KMS-11 (cell line): ENCODE results near the gene UTP25.
"Not testable (repeated sequence)": the region's sequence is repeated elsewhere in the genome, so short reads cannot be mapped to it uniquely, and the experiment has no call there.

Experiments used
- H2AFZ ChIP-seq: fragments of 200-600 bp; sonication (generic); 2 replicates; pipeline ENCODE4 v1.6.1; 2016; ENCODE audit warnings: antibody characterized with exemption, mixed run types, low read depth
- H3K27ac ChIP-seq: fragments of 200-600 bp; sonication (generic); 2 replicates; pipeline ENCODE4 v1.6.1; 2016; ENCODE audit warnings: mild to moderate bottlenecking, mixed run types
- H3K27me3 ChIP-seq: fragments of 200-600 bp; sonication (generic); 2 replicates; pipeline ENCODE4 v1.6.1; 2017; ENCODE audit warnings: mild to moderate bottlenecking, low read depth, mixed run types, moderate library complexity; ENCODE audit not compliant: insufficient read depth
- H3K36me3 ChIP-seq: fragments of 200-600 bp; sonication (generic); 2 replicates; pipeline ENCODE4 v1.6.1; 2017; ENCODE audit warnings: mild to moderate bottlenecking, mixed run types; ENCODE audit not compliant: insufficient read depth
- H3K4me1 ChIP-seq: fragments of 200-600 bp; sonication (generic); 2 replicates; pipeline ENCODE4 v1.6.1; 2016; ENCODE audit warnings: mild to moderate bottlenecking, low read depth, mixed run types; ENCODE audit not compliant: poor library complexity, severe bottlenecking
- H3K4me2 ChIP-seq: fragments of 200-600 bp; sonication (generic); 2 replicates; pipeline ENCODE4 v1.7.0; 2016; ENCODE audit warnings: mild to moderate bottlenecking, mixed run types
- H3K4me3 ChIP-seq: fragments of 200-600 bp; sonication (generic); IDR thresholded peaks from 2 replicates; pipeline ENCODE4 v1.6.1; 2017; ENCODE audit warnings: low read depth, low read length, mixed read lengths; ENCODE audit not compliant: insufficient read depth
- H3K79me2 ChIP-seq: fragments of 200-600 bp; sonication (generic); 2 replicates; pipeline ENCODE4 v1.6.1; 2016; ENCODE audit warnings: low read depth, mixed run types; ENCODE audit not compliant: insufficient read depth
- H3K9ac ChIP-seq: fragments of 200-600 bp; sonication (generic); 2 replicates; pipeline ENCODE4 v1.6.1; 2016; ENCODE audit warnings: mild to moderate bottlenecking, mixed run types
- H4K20me1 ChIP-seq: fragments of 200-600 bp; sonication (generic); 2 replicates; pipeline ENCODE4 v1.6.1; 2016; ENCODE audit warnings: mild to moderate bottlenecking, mixed run types; ENCODE audit not compliant: insufficient read depth
- CTCF ChIP-seq: fragments of 200-600 bp; sonication (generic); conservative IDR thresholded peaks from 2 replicates; pipeline ENCODE4 v1.6.1; 2017; ENCODE audit warnings: low read depth, mild to moderate bottlenecking, antibody characterized with exemption, low read length, moderate library complexity, mixed read lengths

The UTP25 gene

DNA sequence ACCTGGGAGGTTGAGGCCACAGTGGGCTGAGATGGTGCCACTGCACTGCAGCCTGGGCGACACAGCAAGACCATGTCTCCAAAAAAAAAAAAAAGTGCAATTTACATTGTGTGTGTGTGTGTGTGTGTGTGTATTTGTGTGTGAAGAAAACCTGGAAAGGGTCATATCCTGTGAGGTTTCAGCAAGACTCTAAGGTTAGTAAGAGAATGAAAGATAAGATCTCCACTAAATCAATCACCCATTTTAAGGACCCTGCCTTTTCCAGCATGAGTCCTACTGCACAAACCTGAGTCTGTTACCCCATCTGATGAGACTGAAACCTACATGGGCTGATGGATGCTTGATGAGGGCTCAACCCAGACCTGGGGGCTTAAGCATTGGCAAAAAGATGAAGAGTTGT, 38.5 kb upstream of the UTP25 start:
- Histone ChIP-seq H3K36me3 (no peaks in the 10 kb centered on the region), H3K4me3 (no peak overlapping the region), H2AFZ (no peak overlapping the region), H3K27ac (no peak overlapping the region), H3K4me2 (no peak overlapping the region), H3K79me2 (no peaks in the 10 kb centered on the region), H3K9ac (no peak overlapping the region), H3K27me3 (no peaks in the 10 kb centered on the region), H3K4me1 (peaks cover 8% of the 10 kb centered on the region), H4K20me1 (no peaks in the 10 kb centered on the region)
- no peak for TF ChIP-seq CTCF

GRCh38 chr1:209790286-209791193, 37.2 kb upstream of the UTP25 start:
- no peaks in the 10 kb centered on the region for H3K27me3 ChIP-seq
- no peaks in the 10 kb centered on the region for H3K36me3 ChIP-seq
- no peak overlapping the region for H3K9ac ChIP-seq
- no peaks in the 10 kb centered on the region for H4K20me1 ChIP-seq
- no peaks in the 10 kb centered on the region for H3K79me2 ChIP-seq
- no peak overlapping the region for H3K4me2 ChIP-seq
- H3K4me1 ChIP-seq, result no peaks in the 10 kb centered on the region
- H2AFZ ChIP-seq, result no peak overlapping the region
- TF ChIP-seq CTCF, result no peak
- H3K4me3 ChIP-seq, result no peak overlapping the region
- no peak overlapping the region for H3K27ac ChIP-seq

- Histone ChIP-seq H3K9ac (no peak overlapping the region), H2AFZ (no peak overlapping the region), H3K4me3 (no peak overlapping the region), H3K27ac (no peak overlapping the region), H3K27me3 (no peaks in the 10 kb centered on the region), H3K79me2 (no peaks in the 10 kb centered on the region), H4K20me1 (no peaks in the 10 kb centered on the region), H3K4me1 (no peaks in the 10 kb centered on the region), H3K4me2 (no peak overlapping the region), H3K36me3 (no peaks in the 10 kb centered on the region)
- TF ChIP-seq CTCF, result no peak
Observed at GRCh38 chr1:209791920-209792319, 35.9 kb upstream of the UTP25 start.

- not testable (repeated sequence) for H3K79me2 ChIP-seq, H3K4me3 ChIP-seq, H4K20me1 ChIP-seq, H3K9ac ChIP-seq, H3K4me2 ChIP-seq, H3K27ac ChIP-seq, H3K36me3 ChIP-seq, H3K4me1 ChIP-seq, H2AFZ ChIP-seq, H3K27me3 ChIP-seq
Observed at GRCh38 chr1:209793711-209794110, 34.1 kb upstream of the UTP25 start.

- Histone ChIP-seq H3K27ac (no peak overlapping the region), H4K20me1 (no peaks in the 10 kb centered on the region), H3K4me1 (no peaks in the 10 kb centered on the region), H3K9ac (no peak overlapping the region), H3K4me3 (no peak overlapping the region), H3K36me3 (no peaks in the 10 kb centered on the region), H3K27me3 (no peaks in the 10 kb centered on the region), H3K79me2 (no peaks in the 10 kb centered on the region), H3K4me2 (no peak overlapping the region), H2AFZ (no peak overlapping the region)
- TF ChIP-seq CTCF, result no peak
Observed at GRCh38 chr1:209797978-209798639, 29.7 kb upstream of the UTP25 start.
